ENCODE results near the gene GLTPD2.
"Not testable (repeated sequence)": the region's sequence is repeated elsewhere in the genome, so short reads cannot be mapped to it uniquely, and the experiment has no call there.

GLTPD2 gene

GRCh38 chr17:4808378-4808767 lies 19.6 kb downstream of the GLTPD2 start:
- no peak for DNase-seq (ENCODE audit: low spot score)

- no peak for DNase-seq (ENCODE audit: low spot score)
Measured at GRCh38 chr17:4810696-4811290, 22.0 kb downstream of the GLTPD2 start.

GRCh38 chr17:4811471-4811870 lies 22.7 kb downstream of the GLTPD2 start:
- DNase-seq (ENCODE audit: low spot score) = no peak

GRCh38 chr17:4812690-4813089 lies 23.9 kb downstream of the GLTPD2 start:
- no peak for DNase-seq (ENCODE audit: low spot score)

- DNase-seq (ENCODE audit: low spot score) = no peak
Measured at GRCh38 chr17:4815043-4815675, 26.4 kb downstream of the GLTPD2 start.

- no peak for DNase-seq (ENCODE audit: low spot score)
Measured at GRCh38 chr17:4816826-4817225, 28.1 kb downstream of the GLTPD2 start.

- DNase-seq (ENCODE audit: low spot score) = no peak
Measured at GRCh38 chr17:4818276-4818675, 29.5 kb downstream of the GLTPD2 start.

GRCh38 chr17:4822835-4823234 lies 34.1 kb downstream of the GLTPD2 start:
- no peak for DNase-seq (ENCODE audit: low spot score)

GRCh38 chr17:4823373-4824089 lies 34.8 kb downstream of the GLTPD2 start:
- DNase-seq (ENCODE audit: low spot score) = no peak

GRCh38 chr17:4827399-4827798 lies 38.6 kb downstream of the GLTPD2 start:
- no peak for DNase-seq (ENCODE audit: low spot score)

GRCh38 chr17:4832829-4833177 lies 44.0 kb downstream of the GLTPD2 start:
- not testable (repeated sequence) for DNase-seq (ENCODE audit: low spot score)

- peak; percentile 97 for DNase-seq (ENCODE audit: low spot score)
Measured at GRCh38 chr17:4833178-4833940, 44.6 kb downstream of the GLTPD2 start, which contains the start of gene MINK1. Gene MINK1 (plus strand): TSS chr17:4833340. CDS start chr17:4833584, 244 bp downstream.

GRCh38 chr17:4833941-4834680 lies 45.3 kb downstream of the GLTPD2 start:
- peak; percentile 24 for DNase-seq (ENCODE audit: low spot score)

- DNase-seq (ENCODE audit: low spot score) = no peak
Measured at GRCh38 chr17:4834681-4835020, 45.9 kb downstream of the GLTPD2 start.

- no peak for DNase-seq (ENCODE audit: low spot score)
Measured at GRCh38 chr17:4836221-4836620, 47.5 kb downstream of the GLTPD2 start.

GRCh38 chr17:4837471-4838308 lies 48.9 kb downstream of the GLTPD2 start:
- DNase-seq (ENCODE audit: low spot score) = no peak

GRCh38 chr17:4838309-4838785 lies 49.6 kb downstream of the GLTPD2 start:
- DNase-seq (ENCODE audit: low spot score) = no peak

- no peak for DNase-seq (ENCODE audit: low spot score)
Measured at GRCh38 chr17:4839221-4839620, 50.5 kb downstream of the GLTPD2 start.
